ENCODE results near the gene CAND2. TPM values are rescaled to one million over a fixed set of nuclear protein-coding genes. Genes with fewer than 3 reads are reported as not detected.

CAND2 gene
- total and polyA plus RNA-seq, 9 of the 15 experiments (the other 6 are each of a cell fraction or from before 2014, with no cell fraction given): 0.91 to 14.9 (median 4.3) TPM

DNA sequence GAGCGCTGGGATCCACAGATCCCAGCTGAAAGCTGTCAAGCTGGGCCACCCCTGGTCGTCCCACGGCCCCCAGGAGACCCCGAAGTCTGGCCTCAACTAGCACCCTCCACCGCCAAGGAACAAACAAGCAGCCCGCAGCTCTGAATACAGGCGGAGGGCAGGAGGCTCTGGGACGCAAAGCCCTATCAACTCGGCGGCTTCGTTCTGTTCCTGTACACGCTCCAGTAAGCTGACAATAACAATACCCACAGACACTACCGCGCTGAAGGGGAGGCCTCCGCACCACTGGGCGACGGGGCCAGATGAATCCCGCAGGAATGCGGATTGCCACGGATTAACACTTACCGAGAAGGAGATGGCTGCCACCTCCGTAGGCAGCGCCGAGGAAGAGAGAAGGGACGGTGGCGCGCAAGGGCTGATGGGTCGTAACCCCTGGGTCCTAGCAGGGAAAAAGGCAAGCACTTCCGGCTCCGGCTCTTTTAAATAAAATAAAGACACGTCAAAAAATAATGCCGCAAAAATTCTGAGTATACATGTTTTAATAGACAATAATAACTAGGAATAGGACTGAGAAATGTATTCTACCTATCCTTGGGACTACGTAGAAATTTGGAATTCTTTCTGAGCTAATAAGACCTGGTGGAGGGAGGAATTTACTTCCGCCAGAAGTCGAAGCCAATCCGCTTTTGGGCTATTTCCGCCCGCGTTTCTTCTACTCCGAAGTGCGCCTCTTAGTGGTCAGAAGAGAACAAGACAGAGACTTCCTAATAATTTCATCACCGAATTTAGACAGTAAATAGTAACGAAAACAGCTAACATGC is 44.9 kb downstream of the CAND2 start, which contains the start of gene RPL32 (continued):
- TF ChIP-seq, protein P1, sequence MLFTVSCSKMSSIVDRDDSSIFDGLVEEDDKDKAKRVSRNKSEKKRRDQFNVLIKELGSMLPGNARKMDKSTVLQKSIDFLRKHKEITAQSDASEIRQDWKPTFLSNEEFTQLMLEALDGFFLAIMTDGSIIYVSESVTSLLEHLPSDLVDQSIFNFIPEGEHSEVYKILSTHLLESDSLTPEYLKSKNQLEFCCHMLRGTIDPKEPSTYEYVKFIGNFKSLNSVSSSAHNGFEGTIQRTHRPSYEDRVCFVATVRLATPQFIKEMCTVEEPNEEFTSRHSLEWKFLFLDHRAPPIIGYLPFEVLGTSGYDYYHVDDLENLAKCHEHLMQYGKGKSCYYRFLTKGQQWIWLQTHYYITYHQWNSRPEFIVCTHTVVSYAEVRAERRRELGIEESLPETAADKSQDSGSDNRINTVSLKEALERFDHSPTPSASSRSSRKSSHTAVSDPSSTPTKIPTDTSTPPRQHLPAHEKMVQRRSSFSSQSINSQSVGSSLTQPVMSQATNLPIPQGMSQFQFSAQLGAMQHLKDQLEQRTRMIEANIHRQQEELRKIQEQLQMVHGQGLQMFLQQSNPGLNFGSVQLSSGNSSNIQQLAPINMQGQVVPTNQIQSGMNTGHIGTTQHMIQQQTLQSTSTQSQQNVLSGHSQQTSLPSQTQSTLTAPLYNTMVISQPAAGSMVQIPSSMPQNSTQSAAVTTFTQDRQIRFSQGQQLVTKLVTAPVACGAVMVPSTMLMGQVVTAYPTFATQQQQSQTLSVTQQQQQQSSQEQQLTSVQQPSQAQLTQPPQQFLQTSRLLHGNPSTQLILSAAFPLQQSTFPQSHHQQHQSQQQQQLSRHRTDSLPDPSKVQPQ (CRISPR knock-in tag; IDR thresholded peaks at IDR 0.05; ENCODE audit: borderline replicate concordance): no peak
- TF ChIP-seq ZNF408 (CRISPR knock-in tag; IDR thresholded peaks at IDR 0.05; ENCODE audit: low read depth): no peak
- TF ChIP-seq TCF7 (IDR thresholded peaks at IDR 0.05; ENCODE audit: borderline replicate concordance): no peak
- TF ChIP-seq, protein P2, sequence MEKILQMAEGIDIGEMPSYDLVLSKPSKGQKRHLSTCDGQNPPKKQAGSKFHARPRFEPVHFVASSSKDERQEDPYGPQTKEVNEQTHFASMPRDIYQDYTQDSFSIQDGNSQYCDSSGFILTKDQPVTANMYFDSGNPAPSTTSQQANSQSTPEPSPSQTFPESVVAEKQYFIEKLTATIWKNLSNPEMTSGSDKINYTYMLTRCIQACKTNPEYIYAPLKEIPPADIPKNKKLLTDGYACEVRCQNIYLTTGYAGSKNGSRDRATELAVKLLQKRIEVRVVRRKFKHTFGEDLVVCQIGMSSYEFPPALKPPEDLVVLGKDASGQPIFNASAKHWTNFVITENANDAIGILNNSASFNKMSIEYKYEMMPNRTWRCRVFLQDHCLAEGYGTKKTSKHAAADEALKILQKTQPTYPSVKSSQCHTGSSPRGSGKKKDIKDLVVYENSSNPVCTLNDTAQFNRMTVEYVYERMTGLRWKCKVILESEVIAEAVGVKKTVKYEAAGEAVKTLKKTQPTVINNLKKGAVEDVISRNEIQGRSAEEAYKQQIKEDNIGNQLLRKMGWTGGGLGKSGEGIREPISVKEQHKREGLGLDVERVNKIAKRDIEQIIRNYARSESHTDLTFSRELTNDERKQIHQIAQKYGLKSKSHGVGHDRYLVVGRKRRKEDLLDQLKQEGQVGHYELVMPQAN (IDR thresholded peaks at IDR 0.05; ENCODE audit: borderline replicate concordance): peak; percentile 93
- peak; percentile 67 for TF ChIP-seq L3MBTL2 (IDR thresholded peaks at IDR 0.05)
- no peak for TF ChIP-seq MIER1 (IDR thresholded peaks at IDR 0.05; ENCODE audit: low read depth)
- peak; percentile 83 for TF ChIP-seq ETS2 (tag; IDR thresholded peaks at IDR 0.05; ENCODE audit: borderline replicate concordance, poor library complexity, severe bottlenecking)
- TF ChIP-seq ZNF785 (CRISPR knock-in tag; IDR thresholded peaks at IDR 0.05): no peak
- TF ChIP-seq, protein P3, sequence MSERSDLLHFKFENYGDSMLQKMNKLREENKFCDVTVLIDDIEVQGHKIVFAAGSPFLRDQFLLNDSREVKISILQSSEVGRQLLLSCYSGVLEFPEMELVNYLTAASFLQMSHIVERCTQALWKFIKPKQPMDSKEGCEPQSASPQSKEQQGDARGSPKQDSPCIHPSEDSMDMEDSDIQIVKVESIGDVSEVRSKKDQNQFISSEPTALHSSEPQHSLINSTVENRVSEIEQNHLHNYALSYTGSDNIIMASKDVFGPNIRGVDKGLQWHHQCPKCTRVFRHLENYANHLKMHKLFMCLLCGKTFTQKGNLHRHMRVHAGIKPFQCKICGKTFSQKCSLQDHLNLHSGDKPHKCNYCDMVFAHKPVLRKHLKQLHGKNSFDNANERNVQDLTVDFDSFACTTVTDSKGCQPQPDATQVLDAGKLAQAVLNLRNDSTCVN (CRISPR knock-in tag; IDR thresholded peaks at IDR 0.05): peak; percentile 13; the same call in 1 of the 2 replicates
- no peak for TF ChIP-seq TCF7L2 (IDR thresholded peaks at IDR 0.05; ENCODE audit: low read depth, low read length)
- TF ChIP-seq ARID1B (IDR thresholded peaks at IDR 0.05): 0 out of 2 replicates have a peak, but pooled peaks have one; percentile 14
- TF ChIP-seq, protein P4, sequence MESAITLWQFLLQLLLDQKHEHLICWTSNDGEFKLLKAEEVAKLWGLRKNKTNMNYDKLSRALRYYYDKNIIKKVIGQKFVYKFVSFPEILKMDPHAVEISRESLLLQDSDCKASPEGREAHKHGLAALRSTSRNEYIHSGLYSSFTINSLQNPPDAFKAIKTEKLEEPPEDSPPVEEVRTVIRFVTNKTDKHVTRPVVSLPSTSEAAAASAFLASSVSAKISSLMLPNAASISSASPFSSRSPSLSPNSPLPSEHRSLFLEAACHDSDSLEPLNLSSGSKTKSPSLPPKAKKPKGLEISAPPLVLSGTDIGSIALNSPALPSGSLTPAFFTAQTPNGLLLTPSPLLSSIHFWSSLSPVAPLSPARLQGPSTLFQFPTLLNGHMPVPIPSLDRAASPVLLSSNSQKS (CRISPR knock-in tag; IDR thresholded peaks at IDR 0.05): no peak
- TF ChIP-seq, protein P5, sequence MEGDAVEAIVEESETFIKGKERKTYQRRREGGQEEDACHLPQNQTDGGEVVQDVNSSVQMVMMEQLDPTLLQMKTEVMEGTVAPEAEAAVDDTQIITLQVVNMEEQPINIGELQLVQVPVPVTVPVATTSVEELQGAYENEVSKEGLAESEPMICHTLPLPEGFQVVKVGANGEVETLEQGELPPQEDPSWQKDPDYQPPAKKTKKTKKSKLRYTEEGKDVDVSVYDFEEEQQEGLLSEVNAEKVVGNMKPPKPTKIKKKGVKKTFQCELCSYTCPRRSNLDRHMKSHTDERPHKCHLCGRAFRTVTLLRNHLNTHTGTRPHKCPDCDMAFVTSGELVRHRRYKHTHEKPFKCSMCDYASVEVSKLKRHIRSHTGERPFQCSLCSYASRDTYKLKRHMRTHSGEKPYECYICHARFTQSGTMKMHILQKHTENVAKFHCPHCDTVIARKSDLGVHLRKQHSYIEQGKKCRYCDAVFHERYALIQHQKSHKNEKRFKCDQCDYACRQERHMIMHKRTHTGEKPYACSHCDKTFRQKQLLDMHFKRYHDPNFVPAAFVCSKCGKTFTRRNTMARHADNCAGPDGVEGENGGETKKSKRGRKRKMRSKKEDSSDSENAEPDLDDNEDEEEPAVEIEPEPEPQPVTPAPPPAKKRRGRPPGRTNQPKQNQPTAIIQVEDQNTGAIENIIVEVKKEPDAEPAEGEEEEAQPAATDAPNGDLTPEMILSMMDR (IDR thresholded peaks at IDR 0.05 in 2 of 3, conservative IDR thresholded peaks at IDR 0.05 in 1 of 3; ENCODE audit: insufficient read depth in 2 of 3, low read depth in 1 of 3, low read length in 3 of 3): peak; percentile 75 to 94 (median 93)
- TF ChIP-seq ETV5 (CRISPR knock-in tag; IDR thresholded peaks at IDR 0.05; ENCODE audit: low read depth): peak; percentile 95
- TF ChIP-seq, protein P6, sequence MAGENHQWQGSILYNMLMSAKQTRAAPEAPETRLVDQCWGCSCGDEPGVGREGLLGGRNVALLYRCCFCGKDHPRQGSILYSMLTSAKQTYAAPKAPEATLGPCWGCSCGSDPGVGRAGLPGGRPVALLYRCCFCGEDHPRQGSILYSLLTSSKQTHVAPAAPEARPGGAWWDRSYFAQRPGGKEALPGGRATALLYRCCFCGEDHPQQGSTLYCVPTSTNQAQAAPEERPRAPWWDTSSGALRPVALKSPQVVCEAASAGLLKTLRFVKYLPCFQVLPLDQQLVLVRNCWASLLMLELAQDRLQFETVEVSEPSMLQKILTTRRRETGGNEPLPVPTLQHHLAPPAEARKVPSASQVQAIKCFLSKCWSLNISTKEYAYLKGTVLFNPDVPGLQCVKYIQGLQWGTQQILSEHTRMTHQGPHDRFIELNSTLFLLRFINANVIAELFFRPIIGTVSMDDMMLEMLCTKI (IDR thresholded peaks at IDR 0.05; ENCODE audit: partially characterized antibody): no peak
- TF ChIP-seq PTTG1 (tag; IDR thresholded peaks at IDR 0.05; ENCODE audit: low read depth): no peak

All from K562 (cell line).